Adrenal gland (tissue), 12 donors: ENCODE data around the gene MRPL9. TPM values are rescaled to one million over a fixed set of nuclear protein-coding genes. Genes with fewer than 3 reads are reported as not detected.

Experiments
- DNase-seq, 7 donors: peaks; one replicate each; pipeline ENCODE4 v3.0.0-alpha.2; 2019 to 2020
- H3K27ac ChIP-seq, 5 donors: fragments of 200-600 bp; sonication (generic) in 4 of 5; 1 replicate in 3 of 5; 2 replicates in 2 of 5; pipeline versions ENCODE4 v1.5.1 to v1.8.0; 2016 to 2020; ENCODE audit warnings: mild to moderate bottlenecking in 1 of 5
- H3K27me3 ChIP-seq: fragments of 200-600 bp; 2 replicates; pipeline ENCODE4 v1.8.0; 2021
- H3K36me3 ChIP-seq, 2 donors: fragments of 200-600 bp; replicated peaks in 1 of 2; 1 replicate in 1 of 2; 2 replicates in 1 of 2; pipeline versions ENCODE4 v1.5.1 to v1.8.0; 2018 to 2022
- H3K4me1 ChIP-seq, 2 donors: fragments of 200-600 bp; replicated peaks in 1 of 2; 1 replicate in 1 of 2; 2 replicates in 1 of 2; pipeline versions ENCODE4 v1.5.1 to v1.8.0; 2018 to 2021
- H3K4me3 ChIP-seq, 4 donors: fragments of 200-600 bp; sonication (generic) in 3 of 4; one replicate each; pipeline ENCODE4 v1.5.1; 2016 to 2018
- H3K9me3 ChIP-seq, 3 donors: fragments of 200-600 bp; sonication (generic) in 1 of 3; replicated peaks in 1 of 3; 1 replicate in 2 of 3; 2 replicates in 1 of 3; pipeline versions ENCODE4 v1.5.1 to v1.8.0; 2016 to 2021
- POLR2A ChIP-seq, 2 donors: fragments of 450-650 bp; IDR thresholded peaks; one replicate each; pipeline ENCODE4 v1.6.1; 2017; ENCODE audit warnings: antibody characterized with exemption in 2 of 2, mild to moderate bottlenecking in 2 of 2, moderate library complexity in 1 of 2
- WGBS, 4 donors: extraction: QIAGEN DNeasy Blood & Tissue Kit in 2 of 4; methylation state at CpG; one replicate each; pipeline versions ENCODE4 v1.1.5 to v1.1.7; 2013 to 2017; 5-methylcytosine and 5-hydroxymethylcytosine counted together
- intact Hi-C, 2 donors: fragments of 100-400 bp; cut with DNase I; formaldehyde crosslinking; loops; one replicate each; pipeline versions ENCODE4 v1.14.1 to v1.15.0; 2022 to 2023
- polyA plus RNA-seq, 3 donors: library from polyadenylated mRNA; stranded (reverse); fragments of 200-250 nt in 2 of 3; fragments of 350-450 nt in 1 of 3; fragmentation: Illumina TruSeq in 1 of 3; extraction: RNeasy Lipid Tissue Mini Kit (QIAGEN cat#74804) in 1 of 3; gene quantifications; one replicate each; pipeline ENCODE4 v1.2.3, GENCODE V29; 2013 to 2014
- total RNA-seq, 9 donors: library from RNA; depleted of rRNA in 4 of 9; stranded (reverse); fragments of >200 nt in 4 of 9; fragments of 120-200 nt in 1 of 9; fragmentation: NEBNext Ultra II Directional in 1 of 9; extraction: Animal tissue kit (Norgen Biotek cat#: 25700) in 1 of 9; gene quantifications; one replicate each; pipeline versions ENCODE4 v1.1.0 to v1.2.4, GENCODE V29; 2013 to 2023
- TF ChIP-seq, protein P1 (sequence below), 6 experiments: fragments of 450-650 bp in 4 of 6; fragments of 200-600 bp in 2 of 6; sonication (generic) in 1 of 6; IDR thresholded peaks; 1 replicate in 5 of 6; 2 replicates in 1 of 6; pipeline versions ENCODE4 v1.5.1 to v1.8.0; 2016 to 2021; ENCODE audit warnings: antibody characterized with exemption in 6 of 6, mild to moderate bottlenecking in 2 of 6, moderate library complexity in 1 of 6
- donor health status: healthy with polysubstance abuse.
- donor health status: Bipolar disorder and iron deficiency.
- donor health status: DM: yes; HTN: yes; CAD: no.
- donor health status: DM: no; HTN: no; CAD: no.
- donor health status: DM: no; HTN: no; CAD: no.
- donor health status: DM: yes; HTN: yes; CAD: no.

Gene MRPL9
- total and polyA plus RNA-seq, 12 donors = 42.0 to 127 (median 65.2) TPM

DNA sequence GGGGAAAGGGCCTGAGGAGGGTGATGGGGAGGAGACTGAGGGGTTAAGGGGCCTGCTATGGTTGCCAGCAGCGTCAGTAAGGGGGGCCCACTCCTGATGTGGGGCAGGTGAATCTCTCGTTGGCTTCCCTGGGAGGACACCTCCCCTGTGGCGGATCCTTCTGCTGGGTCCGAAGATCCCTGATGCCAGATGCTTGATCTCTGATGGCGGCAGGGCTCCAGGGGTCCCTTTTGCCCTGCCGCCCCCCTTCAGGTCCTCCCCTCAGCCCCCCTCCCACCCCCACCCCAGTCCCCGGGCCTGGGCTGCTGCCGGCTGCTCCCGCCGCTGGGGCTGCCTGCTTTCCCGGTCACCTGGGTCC, 46.9 kb downstream of the MRPL9 start:
- 9 to 29% (median 13%) methylated on average over 4 to 11 of the region's 11 CpGs for WGBS, 4 donors
- DNase-seq = no peak
- Histone ChIP-seq H3K9me3 (no peaks in the 10 kb centered on the region), H3K36me3 (no peaks in the 10 kb centered on the region), H3K4me3 (no peak overlapping the region), H3K27me3 (no peaks in the 10 kb centered on the region), H3K27ac (peak overlapping the region in 1 of 5 donors; percentile 64), H3K4me1 (peaks cover 7 to 12% of the 10 kb centered on the region in 2 donors)
- intact Hi-C loops = no loop called here
- TF ChIP-seq, protein P1, sequence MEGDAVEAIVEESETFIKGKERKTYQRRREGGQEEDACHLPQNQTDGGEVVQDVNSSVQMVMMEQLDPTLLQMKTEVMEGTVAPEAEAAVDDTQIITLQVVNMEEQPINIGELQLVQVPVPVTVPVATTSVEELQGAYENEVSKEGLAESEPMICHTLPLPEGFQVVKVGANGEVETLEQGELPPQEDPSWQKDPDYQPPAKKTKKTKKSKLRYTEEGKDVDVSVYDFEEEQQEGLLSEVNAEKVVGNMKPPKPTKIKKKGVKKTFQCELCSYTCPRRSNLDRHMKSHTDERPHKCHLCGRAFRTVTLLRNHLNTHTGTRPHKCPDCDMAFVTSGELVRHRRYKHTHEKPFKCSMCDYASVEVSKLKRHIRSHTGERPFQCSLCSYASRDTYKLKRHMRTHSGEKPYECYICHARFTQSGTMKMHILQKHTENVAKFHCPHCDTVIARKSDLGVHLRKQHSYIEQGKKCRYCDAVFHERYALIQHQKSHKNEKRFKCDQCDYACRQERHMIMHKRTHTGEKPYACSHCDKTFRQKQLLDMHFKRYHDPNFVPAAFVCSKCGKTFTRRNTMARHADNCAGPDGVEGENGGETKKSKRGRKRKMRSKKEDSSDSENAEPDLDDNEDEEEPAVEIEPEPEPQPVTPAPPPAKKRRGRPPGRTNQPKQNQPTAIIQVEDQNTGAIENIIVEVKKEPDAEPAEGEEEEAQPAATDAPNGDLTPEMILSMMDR (IDR thresholded peaks at IDR 0.05) = no peak
- no peak for TF ChIP-seq POLR2A (IDR thresholded peaks at IDR 0.05)

DNA sequence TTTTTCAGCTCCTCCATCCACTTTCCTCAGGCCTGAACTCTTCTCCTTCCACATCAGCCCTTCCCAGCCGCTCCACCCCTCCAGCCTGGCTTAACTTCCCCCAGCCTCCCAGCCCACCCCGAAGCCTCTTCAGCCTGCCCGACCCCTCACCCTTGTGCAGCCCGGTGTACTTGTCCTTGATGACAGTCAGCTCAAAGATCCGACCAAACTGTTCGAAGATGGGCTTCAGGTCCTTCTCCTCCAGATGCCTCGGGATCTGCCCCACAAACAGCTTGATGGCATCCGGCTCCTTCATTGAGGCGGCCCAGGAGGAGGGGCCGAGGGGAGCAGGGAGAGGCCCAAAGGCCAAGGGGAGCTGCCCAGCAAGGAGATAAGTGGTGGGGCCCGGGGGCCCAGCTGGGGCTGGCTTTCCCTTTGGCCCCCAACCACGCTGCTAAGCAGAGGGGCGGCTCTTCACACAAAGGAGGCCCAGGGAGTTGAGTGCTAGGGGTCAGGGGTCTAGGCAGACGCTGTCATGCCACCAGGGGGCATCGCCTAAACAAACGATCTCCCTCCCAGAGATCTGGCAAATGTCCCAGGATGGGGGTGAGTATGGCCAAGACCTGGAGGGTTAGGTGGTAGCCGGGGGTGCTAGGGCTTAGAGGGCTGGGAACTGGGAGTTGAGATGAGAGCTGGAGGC, 47.4 kb downstream of the MRPL9 start:
- TF ChIP-seq, protein P1 (IDR thresholded peaks at IDR 0.05) = peak in 1 of 6 experiments; percentile 26
- no peak for TF ChIP-seq POLR2A (IDR thresholded peaks at IDR 0.05)
- Histone ChIP-seq H3K4me3 (no peak overlapping the region), H3K9me3 (no peaks in the 10 kb centered on the region), H3K36me3 (no peaks in the 10 kb centered on the region), H3K4me1 (peaks cover 6 to 9% of the 10 kb centered on the region in 2 donors), H3K27me3 (no peaks in the 10 kb centered on the region), H3K27ac (peak overlapping the region in 1 of 5 donors; percentile 64)
- DNase-seq = peak in 1 of 7 donors; percentile 71
- 33 to 41% (median 40%) methylated on average over 14 to 17 of the region's 17 CpGs for WGBS, 4 donors
- intact Hi-C loops = no loop called here

DNA sequence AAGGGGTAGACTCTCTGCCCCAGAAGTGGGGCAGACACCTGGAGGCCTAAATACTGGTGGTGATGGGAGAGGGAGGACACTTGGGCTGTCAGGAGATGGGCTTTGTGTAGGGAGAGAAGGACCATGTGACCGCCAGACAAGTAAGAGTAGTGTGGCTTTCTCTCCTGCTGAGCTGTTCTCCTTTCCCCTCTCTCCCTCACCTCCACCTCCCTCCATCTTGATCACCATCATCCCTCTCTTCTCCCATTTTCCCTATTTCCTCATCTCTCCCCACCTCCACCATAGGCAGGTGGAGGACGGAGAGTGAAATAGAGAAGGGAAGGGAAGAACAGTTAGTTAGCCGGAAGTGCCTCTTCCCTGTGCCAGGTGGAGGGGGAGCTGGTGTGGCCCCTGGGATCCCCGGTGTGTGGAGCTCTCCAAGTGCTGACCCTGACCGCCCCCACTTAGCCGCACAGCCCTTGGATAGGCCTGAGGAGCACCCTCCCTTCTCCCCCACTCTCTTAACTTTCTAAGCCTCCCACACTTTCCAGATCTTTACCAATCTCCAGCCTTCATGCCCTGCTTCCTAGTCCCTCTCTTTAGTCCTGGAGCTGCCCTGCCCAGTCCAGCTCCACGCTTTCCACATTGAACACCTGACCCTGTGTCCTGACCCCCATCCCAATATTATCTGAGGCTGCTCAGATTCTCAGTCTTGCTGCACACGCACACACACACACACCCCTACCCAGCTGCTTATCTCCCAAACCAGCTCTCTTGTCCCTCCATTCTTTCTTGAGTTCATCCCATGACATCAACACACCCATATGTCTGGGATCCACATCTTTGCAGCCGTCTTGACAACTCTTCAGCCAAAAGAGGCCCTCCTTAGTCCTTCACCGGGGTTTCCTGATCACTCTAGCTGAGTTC, 48.2 kb downstream of the MRPL9 start:
- no peaks in the 10 kb centered on the region for H3K27me3 ChIP-seq
- H3K4me1 ChIP-seq = peaks cover 0 to 2% of the 10 kb centered on the region in 2 donors
- H3K27ac ChIP-seq = no peak overlapping the region
- 62 to 69% (median 63%) methylated on average over 10 of the region's 10 CpGs for WGBS, 4 donors
- no peak overlapping the region for H3K4me3 ChIP-seq
- H3K9me3 ChIP-seq = no peaks in the 10 kb centered on the region
- H3K36me3 ChIP-seq = no peaks in the 10 kb centered on the region
- TF ChIP-seq, protein P1 (IDR thresholded peaks at IDR 0.05) = no peak
- TF ChIP-seq POLR2A (IDR thresholded peaks at IDR 0.05) = no peak
- no peak for DNase-seq
- intact Hi-C loops = no loop called here

- no peaks in the 10 kb centered on the region for H3K4me1 ChIP-seq
- H3K9me3 ChIP-seq = no peaks in the 10 kb centered on the region
- TF ChIP-seq, protein P1 (IDR thresholded peaks at IDR 0.05) = no peak
- TF ChIP-seq POLR2A (IDR thresholded peaks at IDR 0.05) = no peak
- no peak for DNase-seq
- H3K36me3 ChIP-seq = no peaks in the 10 kb centered on the region
- H3K27ac ChIP-seq = no peak overlapping the region
- H3K27me3 ChIP-seq = no peaks in the 10 kb centered on the region
- 86 to 92% (median 90%) methylated on average over 2 of the region's 2 CpGs; no CpG with 5 or more reads in 1 of the 4 donors for WGBS, 4 donors
- no peak overlapping the region for H3K4me3 ChIP-seq
- intact Hi-C loops = no loop called here
These were observed 49.4 kb downstream of the MRPL9 start for GRCh38 chr1:151713874-151714273.
